Measurements from ENCODE around the gene ZNF226.

DNA sequence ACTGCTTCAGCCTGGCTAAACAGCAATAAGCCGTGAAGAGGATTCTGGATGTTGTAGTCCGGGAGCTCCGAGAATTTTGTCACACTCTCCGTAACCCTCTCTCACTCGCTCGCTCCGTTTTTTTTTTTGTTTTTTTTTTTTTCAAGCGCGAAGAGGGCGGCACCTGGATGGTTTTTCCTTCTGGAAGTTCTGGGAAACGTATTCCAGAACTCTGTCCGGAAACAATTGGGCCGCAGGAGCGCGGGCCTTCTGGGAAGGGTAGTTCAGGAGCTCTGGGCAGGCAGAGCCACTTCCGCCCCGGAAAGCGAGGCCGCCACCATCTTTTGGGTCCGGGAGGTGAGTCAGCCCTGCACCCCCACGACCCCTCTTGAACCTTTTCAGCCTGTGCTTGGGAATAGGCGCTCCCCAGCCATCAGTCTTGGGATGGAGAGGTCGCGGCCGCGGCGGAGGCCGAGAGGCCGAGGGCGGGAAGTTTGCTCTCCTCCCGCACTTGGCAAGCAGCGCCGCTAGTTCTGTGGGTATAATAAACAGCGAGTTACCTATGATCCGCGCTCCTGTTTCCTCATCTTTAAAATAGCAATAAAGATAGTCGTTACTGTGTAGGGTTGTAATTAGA, 47.5 kb downstream of the ZNF226 start, which contains the start of gene ZNF227:
- TF ChIP-seq, protein P1, sequence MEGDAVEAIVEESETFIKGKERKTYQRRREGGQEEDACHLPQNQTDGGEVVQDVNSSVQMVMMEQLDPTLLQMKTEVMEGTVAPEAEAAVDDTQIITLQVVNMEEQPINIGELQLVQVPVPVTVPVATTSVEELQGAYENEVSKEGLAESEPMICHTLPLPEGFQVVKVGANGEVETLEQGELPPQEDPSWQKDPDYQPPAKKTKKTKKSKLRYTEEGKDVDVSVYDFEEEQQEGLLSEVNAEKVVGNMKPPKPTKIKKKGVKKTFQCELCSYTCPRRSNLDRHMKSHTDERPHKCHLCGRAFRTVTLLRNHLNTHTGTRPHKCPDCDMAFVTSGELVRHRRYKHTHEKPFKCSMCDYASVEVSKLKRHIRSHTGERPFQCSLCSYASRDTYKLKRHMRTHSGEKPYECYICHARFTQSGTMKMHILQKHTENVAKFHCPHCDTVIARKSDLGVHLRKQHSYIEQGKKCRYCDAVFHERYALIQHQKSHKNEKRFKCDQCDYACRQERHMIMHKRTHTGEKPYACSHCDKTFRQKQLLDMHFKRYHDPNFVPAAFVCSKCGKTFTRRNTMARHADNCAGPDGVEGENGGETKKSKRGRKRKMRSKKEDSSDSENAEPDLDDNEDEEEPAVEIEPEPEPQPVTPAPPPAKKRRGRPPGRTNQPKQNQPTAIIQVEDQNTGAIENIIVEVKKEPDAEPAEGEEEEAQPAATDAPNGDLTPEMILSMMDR (IDR thresholded peaks at IDR 0.05; ENCODE audit: low read depth, low read length), result no peak
- no peak for TF ChIP-seq EZH2phosphoT487 (IDR thresholded peaks at IDR 0.05; ENCODE audit: low read depth)

All from OCI-LY3 (cell line).